Renal cortex interstitium (tissue), 11 donors: Measurements from ENCODE around the gene PIGM. TPM values are rescaled to one million over a fixed set of nuclear protein-coding genes. Genes with fewer than 3 reads are reported as not detected.
"Not testable (repeated sequence)": the region's sequence is repeated elsewhere in the genome, so short reads cannot be mapped to it uniquely, and the experiment has no call there.

Experiments
- DNase-seq, 11 donors: peaks; one replicate each; pipeline ENCODE4 v3.0.0-alpha.2; 2013; ENCODE audit warnings: low read depth in 9 of 11, low spot score in 4 of 11; ENCODE audit errors: extremely low read depth in 1 of 11
- polyA plus RNA-seq, 3 donors: library from polyadenylated mRNA; unstranded; fragments of 120-200 nt; gene quantifications; one replicate each; pipeline ENCODE4 v1.2.1, GENCODE V29; 2013; ENCODE audit not compliant: insufficient read length in 3 of 3

The PIGM gene
- polyA plus RNA-seq, 3 donors, result 11.7 to 13.0 (median 12.4) TPM

GRCh38 chr1:160066829-160067745 is 35.3 kb upstream of the PIGM start:
- no peak for DNase-seq

- no peak for DNase-seq
Observed at GRCh38 chr1:160064746-160065145, 33.0 kb upstream of the PIGM start.

GRCh38 chr1:160064164-160064563 is 32.4 kb upstream of the PIGM start:
- DNase-seq, result no peak

- no peak for DNase-seq
Observed at GRCh38 chr1:160063176-160063575, 31.4 kb upstream of the PIGM start.

- DNase-seq, result no peak
Observed at GRCh38 chr1:160062230-160062532, 30.4 kb upstream of the PIGM start.

GRCh38 chr1:160061369-160062229 is 29.8 kb upstream of the PIGM start:
- peak in 3 of 11 donors; percentile 46 to 73 (median 50) for DNase-seq

- DNase-seq, result no peak
Observed at GRCh38 chr1:160058087-160058486, 26.3 kb upstream of the PIGM start.

- DNase-seq, result no peak
Observed at GRCh38 chr1:160056648-160057169, 24.9 kb upstream of the PIGM start.

- DNase-seq, result no peak
Observed at GRCh38 chr1:160053548-160054365, 22.0 kb upstream of the PIGM start.

GRCh38 chr1:160052936-160053335 is 21.1 kb upstream of the PIGM start:
- no peak for DNase-seq

GRCh38 chr1:160050619-160051018 is 18.8 kb upstream of the PIGM start:
- DNase-seq, result no peak

- not testable (repeated sequence) for DNase-seq
Observed at GRCh38 chr1:160050182-160050581, 18.4 kb upstream of the PIGM start.

- DNase-seq, result no peak
Observed at GRCh38 chr1:160049101-160049500, 17.3 kb upstream of the PIGM start.

- DNase-seq, result no peak
Observed at GRCh38 chr1:160048335-160048734, 16.5 kb upstream of the PIGM start.

- DNase-seq, result no peak
Observed at GRCh38 chr1:160047111-160047991, 15.6 kb upstream of the PIGM start.

GRCh38 chr1:160046494-160047110 is 14.8 kb upstream of the PIGM start:
- no peak for DNase-seq

- DNase-seq, result no peak
Observed at GRCh38 chr1:160045653-160046052, 13.9 kb upstream of the PIGM start.

GRCh38 chr1:160043543-160043942 is 11.8 kb upstream of the PIGM start:
- DNase-seq, result no peak
